Peyer's patch (tissue), 4 donors: Measurements from ENCODE around the gene ZNF692. TPM values are rescaled to one million over a fixed set of nuclear protein-coding genes. Genes with fewer than 3 reads are reported as not detected.
A peak's percentile ranks its signal among the peaks of the same experiment; 100 is the strongest.
"Not testable (repeated sequence)": the region's sequence is repeated elsewhere in the genome, so short reads cannot be mapped to it uniquely, and the experiment has no call there.

Source experiments
- DNase-seq, 3 donors: peaks; one replicate each; pipeline ENCODE4 v3.0.0-alpha.2; 2017 to 2019
- H3K27ac ChIP-seq, 4 donors: fragments of 200-600 bp; sonication (generic); one replicate each; pipeline ENCODE4 v1.5.1; 2016 to 2019
- H3K27me3 ChIP-seq, 2 donors: fragments of 200-600 bp; sonication (generic); one replicate each; pipeline ENCODE4 v1.5.1; 2019
- H3K36me3 ChIP-seq, 3 donors: fragments of 200-600 bp; sonication (generic); one replicate each; pipeline ENCODE4 v1.5.1; 2016 to 2019
- H3K4me1 ChIP-seq, 4 donors: fragments of 200-600 bp; sonication (generic); one replicate each; pipeline ENCODE4 v1.5.1; 2016 to 2019
- H3K4me3 ChIP-seq, 4 donors: fragments of 200-600 bp; sonication (generic); 1 replicate in 3 of 4; 2 replicates in 1 of 4; pipeline ENCODE4 v1.5.1; 2016 to 2019; ENCODE audit warnings: mild to moderate bottlenecking in 1 of 4
- H3K9me3 ChIP-seq, 4 donors: fragments of 200-600 bp; sonication (generic); one replicate each; pipeline ENCODE4 v1.5.1; 2016 to 2019; ENCODE audit warnings: mild to moderate bottlenecking in 1 of 4
- POLR2A ChIP-seq, 2 donors: fragments of 450-650 bp; IDR thresholded peaks; one replicate each; pipeline ENCODE4 v1.5.1; 2017; ENCODE audit warnings: antibody characterized with exemption in 2 of 2, mild to moderate bottlenecking in 2 of 2, moderate library complexity in 2 of 2
- total RNA-seq, 4 donors: library from RNA; depleted of rRNA; stranded (reverse); fragments of >200 nt; gene quantifications; one replicate each; pipeline ENCODE4 v1.1.0, GENCODE V29; 2016
- TF ChIP-seq, protein P1 (sequence below), 6 experiments: fragments of 450-650 bp in 4 of 6; fragments of 200-600 bp in 2 of 6; sonication (generic) in 1 of 6; IDR thresholded peaks; one replicate each; pipeline ENCODE4 v1.5.1; 2017 to 2019; ENCODE audit warnings: antibody characterized with exemption in 6 of 6, mild to moderate bottlenecking in 3 of 6, moderate library complexity in 1 of 6

Gene ZNF692
- total RNA-seq, 4 donors from 2014 or later = 46.2 to 128 (median 104) TPM

DNA sequence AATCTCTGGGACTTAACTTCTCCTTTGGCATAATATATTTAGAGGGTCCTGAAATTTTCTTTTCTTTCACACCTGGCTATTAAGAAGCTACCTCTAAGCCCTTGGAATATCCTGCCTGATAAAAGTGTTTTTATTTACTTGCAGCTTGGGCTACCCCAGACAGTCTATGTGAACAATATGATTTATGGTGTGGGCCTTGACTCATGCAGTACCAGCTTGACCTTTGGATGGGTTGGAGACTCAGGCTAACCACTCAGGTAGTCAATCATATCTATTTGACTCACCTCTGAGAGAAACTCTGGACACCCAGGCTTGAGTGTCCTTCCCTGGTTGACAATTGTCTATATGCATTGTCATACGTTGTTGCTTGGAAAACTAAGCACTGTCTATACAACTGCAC lies 33.7 kb upstream of the ZNF692 start:
- no peak overlapping the region for H3K27ac ChIP-seq
- TF ChIP-seq, protein P1, sequence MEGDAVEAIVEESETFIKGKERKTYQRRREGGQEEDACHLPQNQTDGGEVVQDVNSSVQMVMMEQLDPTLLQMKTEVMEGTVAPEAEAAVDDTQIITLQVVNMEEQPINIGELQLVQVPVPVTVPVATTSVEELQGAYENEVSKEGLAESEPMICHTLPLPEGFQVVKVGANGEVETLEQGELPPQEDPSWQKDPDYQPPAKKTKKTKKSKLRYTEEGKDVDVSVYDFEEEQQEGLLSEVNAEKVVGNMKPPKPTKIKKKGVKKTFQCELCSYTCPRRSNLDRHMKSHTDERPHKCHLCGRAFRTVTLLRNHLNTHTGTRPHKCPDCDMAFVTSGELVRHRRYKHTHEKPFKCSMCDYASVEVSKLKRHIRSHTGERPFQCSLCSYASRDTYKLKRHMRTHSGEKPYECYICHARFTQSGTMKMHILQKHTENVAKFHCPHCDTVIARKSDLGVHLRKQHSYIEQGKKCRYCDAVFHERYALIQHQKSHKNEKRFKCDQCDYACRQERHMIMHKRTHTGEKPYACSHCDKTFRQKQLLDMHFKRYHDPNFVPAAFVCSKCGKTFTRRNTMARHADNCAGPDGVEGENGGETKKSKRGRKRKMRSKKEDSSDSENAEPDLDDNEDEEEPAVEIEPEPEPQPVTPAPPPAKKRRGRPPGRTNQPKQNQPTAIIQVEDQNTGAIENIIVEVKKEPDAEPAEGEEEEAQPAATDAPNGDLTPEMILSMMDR (IDR thresholded peaks at IDR 0.05) = no peak
- no peak for TF ChIP-seq POLR2A (IDR thresholded peaks at IDR 0.05)
- H3K27me3 ChIP-seq = no peaks in the 10 kb centered on the region
- H3K4me3 ChIP-seq = no peak overlapping the region
- H3K36me3 ChIP-seq = no peaks in the 10 kb centered on the region
- no peaks in the 10 kb centered on the region for H3K9me3 ChIP-seq
- no peaks in the 10 kb centered on the region for H3K4me1 ChIP-seq
- peak in 1 of 3 donors; percentile 68 for DNase-seq

DNA sequence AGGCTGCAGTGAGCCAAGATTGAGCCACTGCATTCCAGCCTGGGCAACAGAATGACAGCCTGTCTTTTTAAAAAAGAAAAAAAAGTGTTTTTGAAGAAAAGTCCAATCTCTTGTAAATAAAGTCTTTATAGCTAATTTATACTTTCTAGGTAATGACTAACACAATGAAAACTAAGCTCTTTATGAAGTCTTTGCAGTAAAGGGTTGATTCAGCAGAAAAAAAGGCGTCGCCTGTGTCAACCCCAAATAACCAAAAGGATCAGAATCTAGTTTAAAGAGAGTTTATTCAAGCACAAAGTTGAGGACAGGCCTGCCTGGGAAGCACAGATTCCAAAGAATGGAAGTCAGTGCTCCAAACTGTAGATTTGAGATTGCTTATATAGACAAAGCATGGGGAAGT lies 32.9 kb upstream of the ZNF692 start:
- Histone ChIP-seq H3K4me1 (no peaks in the 10 kb centered on the region), H3K9me3 (no peaks in the 10 kb centered on the region), H3K4me3 (no peak overlapping the region), H3K27me3 (no peaks in the 10 kb centered on the region), H3K27ac (no peak overlapping the region), H3K36me3 (no peaks in the 10 kb centered on the region)
- TF ChIP-seq, protein P1 (IDR thresholded peaks at IDR 0.05) = no peak
- no peak for TF ChIP-seq POLR2A (IDR thresholded peaks at IDR 0.05)
- DNase-seq = no peak

DNA sequence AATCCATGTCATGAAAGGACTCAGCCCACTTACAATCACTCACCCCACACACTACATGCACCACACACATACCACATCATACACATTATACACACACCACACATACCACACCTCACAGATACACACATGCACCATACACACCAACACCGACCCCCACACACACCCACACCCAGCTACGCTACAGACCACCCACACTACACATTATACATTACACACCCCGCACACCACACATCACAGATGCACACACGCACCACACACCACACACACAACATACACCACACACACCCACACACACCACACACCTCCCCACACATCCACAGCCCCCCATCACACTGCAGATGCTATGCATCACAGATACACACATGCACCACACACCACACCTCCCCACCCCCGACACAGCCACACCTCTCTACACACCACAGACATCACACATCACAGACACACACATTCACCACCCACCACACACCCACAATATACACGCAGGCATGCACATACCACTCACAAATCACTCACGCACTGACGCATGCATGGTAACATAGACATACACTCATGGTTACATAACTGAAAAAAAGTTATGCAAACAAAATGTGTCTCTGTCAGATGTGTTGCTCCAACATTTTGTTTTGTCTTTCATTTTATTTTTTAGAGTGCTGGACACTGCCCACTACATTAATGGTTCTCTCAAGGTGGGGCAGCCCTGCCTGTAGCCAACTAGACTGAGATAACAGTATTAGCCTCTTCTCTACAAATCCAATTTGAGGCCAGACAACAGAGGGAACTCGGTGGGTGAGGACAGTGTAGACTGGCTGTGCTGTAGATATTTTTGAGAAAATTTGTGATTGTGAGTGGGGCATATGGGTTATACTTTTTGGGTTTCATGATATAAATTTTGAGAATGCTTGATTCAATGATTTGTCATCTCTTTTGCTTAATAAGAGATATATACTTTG lies 31.9 kb upstream of the ZNF692 start:
- no peak for DNase-seq
- H3K4me3 ChIP-seq = no peak overlapping the region
- TF ChIP-seq POLR2A (IDR thresholded peaks at IDR 0.05) = no peak
- TF ChIP-seq, protein P1 (IDR thresholded peaks at IDR 0.05) = no peak
- no peaks in the 10 kb centered on the region for H3K36me3 ChIP-seq
- no peaks in the 10 kb centered on the region for H3K4me1 ChIP-seq
- H3K27me3 ChIP-seq = no peaks in the 10 kb centered on the region
- no peak overlapping the region for H3K27ac ChIP-seq
- no peaks in the 10 kb centered on the region for H3K9me3 ChIP-seq

DNA sequence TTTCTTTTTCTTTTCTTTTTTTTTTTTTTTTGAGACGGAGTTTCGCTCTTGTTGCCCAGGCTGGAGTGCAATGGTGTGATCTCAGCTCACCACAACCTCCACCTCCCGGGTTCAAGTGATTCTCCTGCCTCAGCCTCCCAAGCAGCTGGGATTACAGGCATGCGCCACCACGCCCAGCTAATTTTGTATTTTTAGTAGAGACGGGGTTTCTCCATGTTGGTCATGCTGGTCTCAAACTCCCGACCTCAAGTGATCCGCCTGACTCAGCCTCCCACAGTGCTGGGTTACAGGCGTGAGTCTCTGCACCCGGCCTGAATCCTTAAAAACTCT lies 31.0 kb upstream of the ZNF692 start:
- not testable (repeated sequence) for H3K4me3 ChIP-seq, H3K27ac ChIP-seq, H3K36me3 ChIP-seq, DNase-seq, H3K27me3 ChIP-seq, H3K9me3 ChIP-seq, H3K4me1 ChIP-seq

DNA sequence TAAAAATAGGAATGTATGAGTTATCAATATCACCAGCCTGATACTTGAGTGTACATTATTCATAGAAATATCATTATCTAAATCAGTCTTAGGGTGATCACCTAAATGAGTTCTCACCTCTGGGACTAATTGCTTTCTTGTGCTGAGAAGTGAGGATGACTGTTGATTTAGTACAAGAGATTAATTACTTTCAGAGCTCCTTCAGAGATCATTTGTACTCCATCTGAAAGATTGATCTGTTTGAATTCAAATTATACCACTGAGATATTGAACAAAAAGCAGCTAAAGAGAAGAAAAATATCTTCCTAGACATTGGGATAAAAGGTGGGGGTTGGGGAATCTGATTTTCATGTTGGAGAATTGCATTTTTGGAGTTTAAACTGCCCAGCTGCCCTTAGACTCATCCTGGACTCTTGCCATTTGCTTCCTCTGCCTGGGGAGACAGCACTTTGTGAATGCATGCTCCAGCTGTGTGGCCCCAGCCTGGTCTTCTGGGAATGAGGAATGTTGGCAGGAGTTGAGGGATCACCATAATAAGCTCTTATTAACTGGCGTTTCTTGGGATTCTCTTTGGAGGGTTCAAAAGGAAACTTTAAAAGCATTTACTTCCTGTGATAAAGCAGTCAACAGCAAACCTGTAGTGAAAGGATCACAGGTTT lies 27.5 kb upstream of the ZNF692 start:
- H3K27me3 ChIP-seq = no peaks in the 10 kb centered on the region
- no peaks in the 10 kb centered on the region for H3K9me3 ChIP-seq
- TF ChIP-seq POLR2A (IDR thresholded peaks at IDR 0.05) = no peak
- TF ChIP-seq, protein P1 (IDR thresholded peaks at IDR 0.05) = no peak
- H3K27ac ChIP-seq = no peak overlapping the region
- no peaks in the 10 kb centered on the region for H3K36me3 ChIP-seq
- no peaks in the 10 kb centered on the region for H3K4me1 ChIP-seq
- H3K4me3 ChIP-seq = no peak overlapping the region
- DNase-seq = no peak

DNA sequence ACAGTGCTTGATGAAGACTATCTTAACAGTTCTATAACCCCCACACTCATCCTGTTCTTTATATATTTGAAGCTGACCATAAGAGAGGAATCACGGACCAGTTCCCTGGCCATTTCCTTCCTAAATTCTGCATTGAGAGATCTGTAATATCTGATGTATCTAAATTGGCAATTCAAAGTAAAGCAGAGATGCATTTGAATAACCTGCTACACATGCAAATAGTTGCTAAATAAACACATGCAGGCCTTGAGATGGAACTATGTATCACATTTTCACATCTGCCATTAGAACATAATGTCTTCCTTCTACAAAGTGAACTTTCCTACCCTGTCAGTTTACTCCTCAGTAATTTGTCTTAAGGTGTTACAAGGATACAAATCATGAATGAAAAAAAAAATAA lies 26.8 kb upstream of the ZNF692 start:
- H3K4me1 ChIP-seq = no peaks in the 10 kb centered on the region
- TF ChIP-seq, protein P1 (IDR thresholded peaks at IDR 0.05) = no peak
- no peak for TF ChIP-seq POLR2A (IDR thresholded peaks at IDR 0.05)
- H3K9me3 ChIP-seq = no peaks in the 10 kb centered on the region
- H3K27me3 ChIP-seq = no peaks in the 10 kb centered on the region
- H3K4me3 ChIP-seq = no peak overlapping the region
- no peaks in the 10 kb centered on the region for H3K36me3 ChIP-seq
- DNase-seq = no peak
- H3K27ac ChIP-seq = no peak overlapping the region
